GM19372 (cell line): ENCODE measurements around the gene CPZ.

Experiments
- ATAC-seq: cut with Tn5 transposase; IDR thresholded peaks from one replicate; pipeline ENCODE4 v1.9.1; 2021; ENCODE audit warnings: mild to moderate bottlenecking, low read depth, moderate library complexity; ENCODE audit not compliant: unreplicated experiment

Gene CPZ

GRCh38 chr4:8593264-8594096 lies 915 bp downstream of the CPZ start:
- ATAC-seq: no peak

GRCh38 chr4:8594097-8595038 lies 1.8 kb downstream of the CPZ start:
- no peak for ATAC-seq

GRCh38 chr4:8595237-8596087 lies 2.9 kb downstream of the CPZ start:
- no peak for ATAC-seq

GRCh38 chr4:8596891-8597290 lies 4.3 kb downstream of the CPZ start:
- ATAC-seq: no peak

- no peak for ATAC-seq
These were observed 4.8 kb downstream of the CPZ start for GRCh38 chr4:8597319-8597718.

- no peak for ATAC-seq
These were observed 5.2 kb downstream of the CPZ start for GRCh38 chr4:8597791-8598190.

- ATAC-seq: no peak
These were observed 6.0 kb downstream of the CPZ start for GRCh38 chr4:8598391-8599090.

- ATAC-seq: no peak
These were observed 6.5 kb downstream of the CPZ start for GRCh38 chr4:8599091-8599460.

GRCh38 chr4:8599657-8600056 lies 7.1 kb downstream of the CPZ start:
- no peak for ATAC-seq

- no peak for ATAC-seq
These were observed 7.7 kb downstream of the CPZ start for GRCh38 chr4:8600266-8600665.

GRCh38 chr4:8600686-8601085 lies 8.1 kb downstream of the CPZ start:
- no peak for ATAC-seq

- no peak for ATAC-seq
These were observed 8.5 kb downstream of the CPZ start for GRCh38 chr4:8601086-8601485.

- ATAC-seq: no peak
These were observed 9.0 kb downstream of the CPZ start for GRCh38 chr4:8601556-8601955.

- ATAC-seq: no peak
These were observed 10.3 kb downstream of the CPZ start for GRCh38 chr4:8602686-8603430.

- no peak for ATAC-seq
These were observed 11.4 kb downstream of the CPZ start for GRCh38 chr4:8603931-8604330.

- no peak for ATAC-seq
These were observed 12.7 kb downstream of the CPZ start for GRCh38 chr4:8605289-8605688.

- ATAC-seq: no peak
These were observed 13.9 kb downstream of the CPZ start for GRCh38 chr4:8606476-8606875.

GRCh38 chr4:8606966-8607365 lies 14.4 kb downstream of the CPZ start:
- ATAC-seq: no peak
